Right cardiac atrium (tissue), 5 donors: ENCODE data around the gene CKLF. TPM values are rescaled to one million over a fixed set of nuclear protein-coding genes. Genes with fewer than 3 reads are reported as not detected.

ENCODE experiments used
- ATAC-seq, 2 donors: fragments of 200-7000 bp; cut with Tn5 transposase; one replicate each; pipeline versions ENCODE4 v1.8.0 to v1.9.1; 2020; ENCODE audit warnings: moderate library complexity in 2 of 2, mild to moderate bottlenecking in 1 of 2
- DNase-seq, 3 donors: peaks; one replicate each; pipeline ENCODE4 v3.0.0-alpha.2; 2020
- H3K27ac ChIP-seq: one replicate; pipeline ENCODE4 v1.5.1; 2013; ENCODE audit warnings: mild to moderate bottlenecking, low read length, control low read depth, moderate library complexity
- H3K27me3 ChIP-seq: one replicate; pipeline ENCODE4 v1.6.1; 2013; ENCODE audit not compliant: control insufficient read depth, insufficient read depth
- H3K4me1 ChIP-seq: one replicate; pipeline ENCODE4 v1.6.1; 2013; ENCODE audit warnings: low read length; ENCODE audit not compliant: control insufficient read depth, insufficient read depth
- H3K4me3 ChIP-seq: one replicate; pipeline ENCODE4 v1.5.1; 2013; ENCODE audit warnings: low read length, control low read depth
- H3K9me3 ChIP-seq: one replicate; pipeline ENCODE4 v1.6.1; 2013; ENCODE audit warnings: low read length; ENCODE audit not compliant: control insufficient read depth
- WGBS: extraction: QIAGEN DNeasy Blood & Tissue Kit; methylation state at CpG from one replicate; pipeline ENCODE4 v1.1.7; 2013; 5-methylcytosine and 5-hydroxymethylcytosine counted together
- intact Hi-C, 4 donors: fragments of 100-400 bp; cut with DNase I; formaldehyde crosslinking; loops; one replicate each; pipeline versions ENCODE4 v1.11.0 to v1.14.0; 2022 to 2023
- polyA plus RNA-seq: library from polyadenylated mRNA; stranded (reverse); fragments of 200-250 nt; gene quantifications from one replicate; pipeline ENCODE4 v1.2.3, GENCODE V29; 2013
- total RNA-seq, 4 donors: library from RNA; stranded (reverse); fragmentation: NEBNext Ultra II Directional; extraction: Animal tissue kit (Norgen Biotek cat#: 25700); gene quantifications; one replicate each; pipeline ENCODE4 v1.2.1, GENCODE V29; 2021
- donor health status: healthy with polysubstance abuse.
- donor health status: DM: no; HTN: yes; CAD: no.
- donor health status: DM: no; HTN: no; CAD: no.
- donor health status: DM: no; HTN: yes; CAD: no; lungs with severe emphysema.
- donor health status: DM: yes; HTN: yes; CAD: no.

The CKLF gene
- total and polyA plus RNA-seq, 5 donors, result 8.9 to 19.0 (median 13.5) TPM

DNA sequence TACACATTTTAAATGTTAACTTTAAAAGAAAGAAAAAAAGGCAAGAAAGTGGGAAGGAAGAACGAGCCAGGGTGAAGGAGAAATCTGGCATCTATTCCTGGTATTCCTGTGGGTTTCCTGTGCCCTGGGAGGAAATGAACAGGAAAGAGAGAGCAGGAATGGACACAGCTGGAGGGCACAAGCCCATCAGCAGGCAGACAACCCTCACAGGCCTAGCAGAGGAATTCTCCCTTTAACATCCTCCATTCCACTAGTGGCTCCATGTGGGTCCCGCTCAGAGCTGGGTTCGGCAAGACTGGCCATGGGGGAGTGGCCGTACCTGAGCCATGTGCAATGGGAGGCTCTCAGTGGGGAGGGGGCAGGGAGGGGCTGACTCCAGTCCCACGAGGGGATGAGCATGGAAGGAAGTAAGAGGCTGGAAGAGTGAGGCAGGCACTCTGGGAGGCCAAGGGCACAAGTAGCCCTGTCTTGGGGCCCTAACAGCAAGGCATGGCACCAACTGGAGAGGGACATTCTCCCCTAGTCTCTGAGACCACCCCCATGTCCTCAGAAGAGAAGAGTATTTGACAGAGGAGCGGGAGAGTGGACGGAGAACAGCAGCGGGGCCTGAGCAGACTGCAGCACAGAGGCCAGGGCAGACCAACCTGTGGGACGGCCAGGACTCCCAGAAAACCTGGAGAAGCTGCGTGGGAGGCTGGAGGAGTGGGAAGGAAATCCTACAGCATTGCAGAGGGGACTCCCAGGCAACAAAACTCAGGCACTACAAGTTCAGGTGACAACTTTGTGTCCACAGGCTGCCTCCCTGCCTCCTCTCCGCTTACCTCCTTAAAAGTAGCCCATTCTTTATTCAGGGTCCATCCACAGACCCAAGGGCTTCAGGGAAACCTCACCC lies 32.6 kb upstream of the CKLF start:
- intact Hi-C loops, result no loop called here
- no peaks in the 10 kb centered on the region for H3K9me3 ChIP-seq
- peak overlapping the region; percentile 79 for H3K27ac ChIP-seq
- no peak for ATAC-seq
- 75% methylated on average over 11 of the region's 11 CpGs for WGBS
- peaks cover 40% of the 10 kb centered on the region for H3K4me1 ChIP-seq
- DNase-seq, result no peak
- H3K27me3 ChIP-seq, result no peaks in the 10 kb centered on the region
- no peak overlapping the region for H3K4me3 ChIP-seq

DNA sequence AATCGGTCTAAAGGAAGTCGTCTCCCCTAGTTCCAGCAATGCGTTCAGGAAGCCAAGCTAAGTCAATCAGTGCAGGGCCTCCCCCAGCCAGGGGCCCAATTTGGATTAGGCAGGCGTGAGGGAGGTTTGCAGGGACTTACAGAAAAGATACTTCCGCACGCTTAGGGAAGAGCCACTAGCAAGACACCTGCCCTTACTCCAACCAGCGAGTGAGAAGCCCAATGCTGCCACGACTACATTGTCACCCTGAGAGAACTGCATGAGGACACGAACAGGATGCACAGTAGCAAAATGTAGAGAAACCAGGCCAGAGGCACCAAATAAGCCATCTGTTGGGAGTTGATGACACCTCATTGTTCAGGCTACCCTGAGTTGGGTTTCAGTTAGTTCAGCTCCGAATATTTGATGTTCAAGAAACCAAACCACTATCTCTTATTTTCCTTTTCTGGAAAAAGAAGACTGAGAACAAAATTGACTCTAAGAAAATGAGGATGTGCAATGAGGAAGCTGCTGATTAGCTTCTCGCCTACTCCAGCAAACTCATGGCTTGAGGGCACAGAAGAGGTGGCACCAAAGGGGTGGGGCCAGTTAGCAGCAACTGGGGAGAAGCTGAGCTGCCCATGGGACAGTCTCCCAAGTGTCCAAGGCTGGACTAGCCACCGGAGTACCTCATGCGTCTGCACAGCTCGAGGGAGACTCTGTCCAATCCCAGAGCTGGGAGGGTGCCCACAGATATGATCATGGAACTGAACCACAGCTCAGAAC lies 31.8 kb upstream of the CKLF start:
- Histone ChIP-seq H3K4me1 (peaks cover 37% of the 10 kb centered on the region), H3K9me3 (no peaks in the 10 kb centered on the region), H3K27ac (peak overlapping the region; percentile 79), H3K27me3 (no peaks in the 10 kb centered on the region), H3K4me3 (no peak overlapping the region)
- ATAC-seq (no peak), DNase-seq (peak; percentile 46 to 79 (median 78))
- WGBS, result 58% methylated on average over 14 of the region's 14 CpGs
- intact Hi-C loops, result no loop called here

DNA sequence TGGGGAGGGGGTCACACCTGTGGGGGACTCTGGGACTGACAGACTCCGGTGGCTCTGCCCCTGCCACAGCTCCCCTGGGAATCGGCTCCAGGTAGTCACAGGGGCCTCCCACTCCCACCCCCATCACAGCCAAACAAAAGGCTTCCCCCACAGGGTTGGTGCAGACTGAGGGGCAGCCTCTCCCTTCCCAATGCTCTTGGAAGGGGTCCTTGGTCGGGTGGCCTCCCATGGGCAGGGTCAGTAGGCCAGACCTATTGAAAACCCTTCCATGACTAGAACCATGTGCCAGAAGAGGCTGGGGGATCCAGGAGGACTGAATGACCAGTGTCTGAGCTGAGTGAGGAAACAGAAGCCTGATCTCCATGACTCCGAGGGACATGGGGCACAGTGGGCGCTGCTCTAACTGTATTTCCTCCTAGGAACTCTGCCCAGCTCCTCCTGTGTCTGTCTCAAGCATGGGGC lies 31.1 kb upstream of the CKLF start:
- H3K4me3 ChIP-seq, result no peak overlapping the region
- 84% methylated on average over 5 of the region's 5 CpGs for WGBS
- no peaks in the 10 kb centered on the region for H3K27me3 ChIP-seq
- H3K27ac ChIP-seq, result peak overlapping the region; percentile 10
- H3K9me3 ChIP-seq, result no peaks in the 10 kb centered on the region
- H3K4me1 ChIP-seq, result peaks cover 33% of the 10 kb centered on the region
- ATAC-seq, result no peak
- intact Hi-C loops, result no loop called here
- no peak for DNase-seq

DNA sequence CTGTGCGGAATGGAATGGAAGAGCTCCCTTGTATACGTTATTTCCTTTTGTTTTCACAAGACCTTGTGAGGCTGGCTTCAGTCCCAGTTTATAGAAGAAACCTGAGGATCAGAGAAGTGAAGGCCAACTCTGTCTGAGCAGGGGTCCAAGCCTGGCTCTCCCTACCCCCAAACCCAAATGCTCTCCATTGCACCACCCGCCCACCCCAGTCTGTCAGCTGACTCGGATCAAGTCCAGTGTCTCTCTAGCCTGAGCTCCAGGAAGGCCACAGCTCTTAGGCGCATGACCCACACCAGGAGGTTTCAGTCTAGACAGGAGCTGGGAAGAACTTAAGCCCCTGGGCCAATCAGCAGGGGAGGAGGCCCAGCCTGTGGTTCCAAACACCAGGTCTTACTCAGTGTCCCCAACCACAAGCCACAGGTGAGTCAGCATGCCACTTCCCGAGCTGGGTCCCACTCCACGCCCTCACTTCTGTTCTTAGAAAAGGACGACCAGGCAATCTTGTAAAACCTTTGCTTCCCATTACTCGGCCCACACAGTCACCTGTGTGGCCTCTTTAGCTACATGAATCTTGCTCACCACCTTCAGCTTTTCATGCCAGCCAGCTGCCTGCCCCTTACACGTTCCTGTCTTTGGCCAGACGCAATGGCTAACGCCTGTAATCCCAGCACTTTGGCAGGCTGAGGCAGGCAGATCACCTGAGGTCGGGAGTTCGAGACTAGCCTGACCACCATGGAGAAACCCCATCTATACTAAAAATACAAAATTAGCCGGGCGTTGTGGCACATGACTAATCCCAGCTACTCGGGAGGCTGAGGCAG lies 30.2 kb upstream of the CKLF start:
- no peak overlapping the region for H3K4me3 ChIP-seq
- H3K9me3 ChIP-seq, result no peaks in the 10 kb centered on the region
- ATAC-seq, result peak in 1 of 2 donors; percentile 3
- H3K27me3 ChIP-seq, result no peaks in the 10 kb centered on the region
- 81% methylated on average over 17 of the region's 17 CpGs for WGBS
- peaks cover 28% of the 10 kb centered on the region for H3K4me1 ChIP-seq
- peak overlapping the region; percentile 20 for H3K27ac ChIP-seq
- intact Hi-C loops, result no loop called here
- no peak for DNase-seq

DNA sequence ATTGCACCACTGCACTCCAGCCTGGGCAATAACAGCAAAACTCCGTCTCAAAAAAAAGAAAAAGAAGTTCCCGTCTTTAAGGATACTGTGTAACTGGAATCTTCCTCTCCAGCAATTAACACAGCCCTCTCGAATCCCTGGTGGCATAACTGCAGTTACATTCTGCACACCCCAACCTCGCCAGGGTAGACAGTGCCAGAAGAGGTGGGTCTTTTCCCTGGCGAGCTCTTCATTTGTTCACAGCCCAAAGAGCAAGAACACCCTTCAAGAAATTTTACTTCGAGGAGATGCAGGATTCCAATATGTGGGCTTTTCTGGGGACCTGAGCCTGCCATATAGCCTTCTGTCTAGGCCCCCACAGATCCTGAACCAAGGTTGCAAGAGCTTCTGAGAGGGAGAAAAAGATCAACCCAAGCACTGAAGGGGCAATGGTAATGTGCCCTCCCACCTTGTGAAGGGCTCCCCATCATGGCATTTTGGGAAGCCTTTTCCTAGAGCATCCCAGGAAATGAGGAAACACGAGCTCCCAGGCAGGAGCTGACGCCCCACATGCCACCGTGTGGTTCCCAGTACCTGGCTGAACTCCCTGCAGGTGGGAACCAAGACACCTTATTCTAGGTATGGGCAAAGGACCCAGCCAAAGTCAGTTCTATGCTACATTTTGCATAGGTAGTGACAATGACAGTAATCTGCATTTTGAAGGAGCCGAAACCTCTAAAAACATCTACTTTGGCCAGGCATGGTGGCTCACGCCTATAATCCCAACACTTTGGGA lies 29.4 kb upstream of the CKLF start:
- intact Hi-C loops, result no loop called here
- H3K4me1 ChIP-seq, result peaks cover 25% of the 10 kb centered on the region
- no peaks in the 10 kb centered on the region for H3K27me3 ChIP-seq
- 71% methylated on average over 11 of the region's 11 CpGs for WGBS
- H3K27ac ChIP-seq, result no peak overlapping the region
- no peak overlapping the region for H3K4me3 ChIP-seq
- DNase-seq, result no peak
- no peaks in the 10 kb centered on the region for H3K9me3 ChIP-seq
- ATAC-seq, result no peak

DNA sequence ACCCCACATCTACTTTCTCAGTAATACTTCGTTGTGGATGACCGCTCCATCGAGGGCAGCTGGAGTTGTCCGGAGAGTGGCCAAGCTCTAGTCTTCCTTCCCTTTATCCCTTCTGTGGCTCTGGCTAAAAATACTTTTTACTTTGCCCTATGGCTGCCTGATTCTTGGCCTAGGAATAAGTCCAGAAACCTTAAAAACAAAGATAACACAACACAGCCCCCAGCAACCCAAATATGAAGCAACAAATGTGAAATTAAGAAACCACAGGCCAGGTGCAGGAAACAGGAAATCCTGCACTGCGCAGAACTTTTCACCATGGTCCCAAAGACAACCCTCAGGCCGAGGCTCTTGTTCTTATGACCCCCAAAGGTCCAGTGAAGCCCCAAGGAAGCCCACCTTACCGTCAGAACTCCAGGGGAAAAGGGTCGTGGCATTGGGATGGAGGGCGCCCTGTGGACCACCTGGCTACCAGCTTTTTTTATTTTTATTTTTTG lies 28.5 kb upstream of the CKLF start:
- DNase-seq, result no peak
- intact Hi-C loops, result no loop called here
- H3K9me3 ChIP-seq, result no peaks in the 10 kb centered on the region
- WGBS, result 64% methylated on average over 9 of the region's 9 CpGs
- no peak for ATAC-seq
- peak overlapping the region; percentile 3 for H3K27ac ChIP-seq
- peaks cover 23% of the 10 kb centered on the region for H3K4me1 ChIP-seq
- H3K4me3 ChIP-seq, result no peak overlapping the region
- H3K27me3 ChIP-seq, result no peaks in the 10 kb centered on the region

DNA sequence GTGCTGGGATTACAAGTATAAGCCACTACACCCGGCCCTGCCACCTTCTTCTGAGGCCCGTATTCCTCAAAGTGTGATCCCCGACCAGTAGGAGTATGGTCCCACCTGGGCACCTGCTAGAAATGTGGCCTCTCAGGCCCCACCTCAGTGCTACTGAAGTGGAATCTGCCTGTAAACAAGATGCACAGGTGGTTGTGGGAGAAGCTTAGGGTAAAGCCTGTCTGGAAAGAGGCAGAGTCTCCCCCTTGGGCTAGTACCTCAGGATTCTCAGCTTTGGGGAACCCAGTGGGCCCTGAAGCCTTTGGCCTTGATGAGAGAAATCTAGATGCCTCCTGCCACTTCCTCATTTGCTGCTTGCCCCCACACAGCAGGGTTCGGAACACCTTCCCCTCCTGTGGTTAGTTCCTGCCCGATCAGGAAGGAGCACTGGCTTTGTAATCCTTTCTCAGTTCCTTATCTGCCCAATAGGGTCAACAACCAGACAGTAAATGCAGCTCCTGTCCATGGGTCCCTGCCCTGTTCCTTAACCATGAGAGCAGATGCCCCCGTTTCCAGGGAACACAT lies 27.7 kb upstream of the CKLF start:
- Histone ChIP-seq H3K27ac (peak overlapping the region; percentile 28), H3K4me1 (peaks cover 20% of the 10 kb centered on the region), H3K4me3 (no peak overlapping the region), H3K9me3 (no peaks in the 10 kb centered on the region), H3K27me3 (no peaks in the 10 kb centered on the region)
- peak in 1 of 3 donors; percentile 66 for DNase-seq
- WGBS, result 70% methylated on average over 6 of the region's 6 CpGs
- intact Hi-C loops, result no loop called here
- ATAC-seq, result peak; percentile 16 to 34

DNA sequence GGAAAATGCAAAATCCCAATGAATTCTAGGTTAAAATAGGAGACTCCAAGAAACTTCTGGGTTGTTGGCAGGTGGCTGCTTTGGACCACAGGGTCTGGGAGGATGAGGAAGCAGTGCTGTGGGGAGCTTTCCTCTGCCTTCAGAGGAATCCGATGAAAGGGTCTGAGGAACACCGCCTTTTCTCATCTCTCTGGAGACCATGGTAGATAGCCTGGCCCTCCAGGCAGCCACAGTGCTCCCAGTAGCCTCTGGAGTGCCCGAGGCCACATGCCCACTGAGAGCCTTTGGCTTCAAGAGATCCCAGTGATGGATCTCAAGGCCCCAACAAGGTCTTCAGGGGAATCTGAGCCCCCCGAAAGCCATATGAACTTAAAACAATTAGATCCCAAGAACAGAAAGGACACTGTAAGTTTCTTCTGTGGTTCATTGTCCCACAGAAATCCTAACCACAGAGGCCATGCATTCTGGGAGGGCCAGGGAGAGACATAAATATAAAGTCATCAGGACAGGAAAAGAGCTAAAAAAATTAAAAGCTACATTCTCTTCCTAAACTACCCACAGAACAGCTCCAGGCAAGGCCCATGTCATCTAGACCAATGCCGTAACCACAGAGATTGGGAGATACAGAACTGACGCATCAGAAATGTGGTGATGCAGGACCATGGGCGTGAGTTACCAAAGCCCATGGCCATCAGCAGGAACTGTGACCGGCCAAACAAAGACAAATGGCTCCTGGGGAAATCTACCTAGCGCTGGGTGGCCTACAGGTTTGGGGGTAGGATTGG lies 26.8 kb upstream of the CKLF start:
- intact Hi-C loops, result no loop called here

GRCh38 chr16:66528294-66528693 lies 24.1 kb upstream of the CKLF start:
- H3K9me3 ChIP-seq, result no peaks in the 10 kb centered on the region
- H3K4me1 ChIP-seq, result peaks cover 6% of the 10 kb centered on the region
- H3K27me3 ChIP-seq, result no peaks in the 10 kb centered on the region
- intact Hi-C loops, result no loop called here
- no peak for ATAC-seq
- no peak for DNase-seq
- no peak overlapping the region for H3K27ac ChIP-seq
- 94% methylated on average over 5 of the region's 5 CpGs for WGBS
- no peak overlapping the region for H3K4me3 ChIP-seq

More for the DNA sequence above, 26.8 kb upstream of the CKLF start:
- H3K27ac ChIP-seq, result no peak overlapping the region
- H3K9me3 ChIP-seq, result no peaks in the 10 kb centered on the region
- peaks cover 14% of the 10 kb centered on the region for H3K4me1 ChIP-seq
- no peak overlapping the region for H3K4me3 ChIP-seq
- WGBS, result 83% methylated on average over 9 of the region's 9 CpGs
- ATAC-seq (no peak), DNase-seq (no peak)
- H3K27me3 ChIP-seq, result no peaks in the 10 kb centered on the region
